HG03064 (cell line): ENCODE measurements around the gene TMCO6.

ENCODE experiments used
- ATAC-seq: cut with Tn5 transposase; IDR thresholded peaks from one replicate; pipeline ENCODE4 v1.9.1; 2021; ENCODE audit warnings: low read depth; ENCODE audit not compliant: unreplicated experiment

Gene TMCO6

GRCh38 chr5:140672455-140673186 is 33.4 kb downstream of the TMCO6 start:
- ATAC-seq, result no peak

DNA sequence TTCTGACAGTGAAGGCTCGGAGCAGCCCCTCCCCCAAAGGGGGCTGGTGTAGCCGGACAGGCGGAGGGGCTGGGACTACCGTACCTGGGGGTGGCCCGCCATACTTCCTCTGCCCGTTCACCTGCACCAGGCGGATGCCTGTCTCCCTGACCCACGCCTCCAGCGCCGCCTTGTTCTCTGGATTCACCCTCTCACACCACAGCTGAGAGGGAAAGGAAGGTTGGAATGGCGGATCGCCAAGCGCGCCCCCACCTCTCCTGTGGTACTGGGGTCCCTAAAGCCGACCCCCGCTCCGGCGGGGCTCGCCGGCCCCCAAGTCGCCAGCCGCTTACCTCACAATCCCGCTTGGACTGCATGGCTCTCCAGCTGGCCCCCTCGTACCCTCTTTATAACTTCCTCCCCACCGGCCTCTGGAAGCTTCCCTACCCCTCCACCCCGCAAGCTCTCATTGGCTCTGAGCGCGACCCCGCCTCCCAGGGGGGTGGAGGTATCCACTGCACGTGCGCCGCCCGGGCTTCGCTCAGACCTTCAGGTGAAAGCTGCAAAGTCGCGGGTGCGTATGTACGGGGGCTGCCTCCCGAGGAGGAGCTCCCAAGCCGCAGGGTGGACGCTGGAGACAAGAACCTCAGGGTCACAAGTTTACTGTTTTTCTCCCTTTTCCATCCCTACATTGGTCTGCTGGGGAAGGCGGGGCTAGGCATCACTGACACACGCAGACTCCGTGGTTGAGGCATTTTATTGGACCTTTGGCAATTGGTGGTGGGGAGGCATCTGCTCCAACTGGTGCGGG is 34.1 kb downstream of the TMCO6 start, which contains the start of gene DND1:
DND1 (minus strand) TSS at position 390 of the 790 bp plus-strand sequence; CDS start at position 356, 34 bp downstream.
- ATAC-seq, result no peak

DNA sequence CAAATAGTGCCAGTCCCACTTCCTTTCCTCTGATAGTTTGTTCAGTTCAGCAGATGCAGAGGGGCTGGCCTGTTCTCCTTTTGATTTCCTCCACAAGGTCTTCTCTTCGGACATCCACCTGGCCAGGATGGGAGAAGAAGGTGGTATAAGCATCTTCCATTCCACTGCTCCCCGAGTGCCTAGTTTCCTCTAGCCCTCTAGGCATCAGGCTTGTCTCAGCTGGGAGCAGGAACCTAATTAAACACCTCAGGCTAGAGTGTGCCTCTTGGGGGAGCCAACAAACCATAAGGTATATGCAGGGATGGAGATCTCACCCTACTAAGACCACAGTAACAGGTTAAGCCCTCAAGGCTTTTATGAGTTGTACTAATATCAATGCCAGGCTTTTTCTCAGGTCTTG is 35.0 kb downstream of the TMCO6 start:
- no peak for ATAC-seq

DNA sequence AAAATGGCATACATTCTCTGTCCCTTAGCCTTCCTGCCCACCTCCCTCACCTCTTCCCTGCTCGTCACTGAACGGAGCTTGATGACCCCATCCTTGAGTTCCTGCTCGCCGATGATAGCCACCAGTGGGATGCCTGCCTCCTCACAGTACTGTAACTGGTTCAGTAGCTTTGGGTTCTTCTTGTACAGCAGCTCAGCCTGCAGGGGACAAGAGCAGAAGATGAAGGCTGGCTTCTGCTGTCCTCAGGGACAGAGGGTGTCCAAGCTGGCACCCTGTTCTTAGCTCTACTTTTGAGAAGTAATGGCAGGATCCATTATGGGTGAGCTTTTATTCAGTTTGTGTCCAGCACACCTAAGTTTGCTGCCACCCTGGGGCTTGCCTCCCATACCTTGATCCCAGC is 35.4 kb downstream of the TMCO6 start:
- no peak for ATAC-seq

- peak; percentile 61 for ATAC-seq
These were observed 38.7 kb downstream of the TMCO6 start for GRCh38 chr5:140677947-140678346.

GRCh38 chr5:140678993-140679392 is 39.7 kb downstream of the TMCO6 start:
- ATAC-seq, result no peak

DNA sequence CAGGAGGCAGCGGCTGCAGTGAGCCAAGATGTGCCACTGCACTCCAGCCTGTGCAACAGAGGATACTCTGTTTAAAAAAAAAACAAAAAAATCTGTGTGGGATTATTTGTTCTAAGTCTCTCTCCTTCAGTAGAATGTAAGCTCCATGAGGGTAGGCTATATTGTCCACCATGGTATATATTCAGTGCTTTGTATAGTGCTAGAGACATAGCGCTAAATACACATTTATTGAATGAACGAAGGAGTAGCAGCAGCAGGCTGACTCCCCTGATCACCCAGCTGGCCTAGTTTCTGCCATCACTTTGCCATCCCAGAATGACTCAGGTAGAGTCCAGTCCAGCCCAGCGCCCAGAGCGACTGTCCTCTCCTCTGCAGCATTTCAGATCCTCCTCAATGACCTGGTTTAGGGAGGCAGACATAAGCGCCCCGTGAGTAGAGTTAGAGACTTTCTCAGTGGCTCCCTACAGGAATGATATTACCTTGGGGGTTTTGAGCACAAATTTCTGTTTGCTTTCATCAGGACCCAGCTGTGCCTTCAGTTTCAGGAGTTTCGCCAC is 51.2 kb downstream of the TMCO6 start:
- no peak for ATAC-seq

GRCh38 chr5:140690941-140691924 is 52.0 kb downstream of the TMCO6 start, which contains the start of the genes HARS1 and HARS2:
Gene HARS1, minus strand, starts transcription at chr5:140691370. Its CDS starts 66 bp downstream, at chr5:140691304.
Gene HARS2, plus strand, starts transcription at chr5:140691455. Its CDS starts 194 bp downstream, at chr5:140691649.
- peak; percentile 97 for ATAC-seq

- ATAC-seq, result no peak
These were observed 55.0 kb downstream of the TMCO6 start for GRCh38 chr5:140694276-140694675.
